ENCODE data around the gene MUS81. TPM values are rescaled to one million over a fixed set of nuclear protein-coding genes. Genes with fewer than 3 reads are reported as not detected.

MUS81 gene
- total and polyA plus RNA-seq, 9 of the 15 experiments (the other 6 are each of a cell fraction or from before 2014, with no cell fraction given) = 13.4 to 118 (median 53.7) TPM

DNA sequence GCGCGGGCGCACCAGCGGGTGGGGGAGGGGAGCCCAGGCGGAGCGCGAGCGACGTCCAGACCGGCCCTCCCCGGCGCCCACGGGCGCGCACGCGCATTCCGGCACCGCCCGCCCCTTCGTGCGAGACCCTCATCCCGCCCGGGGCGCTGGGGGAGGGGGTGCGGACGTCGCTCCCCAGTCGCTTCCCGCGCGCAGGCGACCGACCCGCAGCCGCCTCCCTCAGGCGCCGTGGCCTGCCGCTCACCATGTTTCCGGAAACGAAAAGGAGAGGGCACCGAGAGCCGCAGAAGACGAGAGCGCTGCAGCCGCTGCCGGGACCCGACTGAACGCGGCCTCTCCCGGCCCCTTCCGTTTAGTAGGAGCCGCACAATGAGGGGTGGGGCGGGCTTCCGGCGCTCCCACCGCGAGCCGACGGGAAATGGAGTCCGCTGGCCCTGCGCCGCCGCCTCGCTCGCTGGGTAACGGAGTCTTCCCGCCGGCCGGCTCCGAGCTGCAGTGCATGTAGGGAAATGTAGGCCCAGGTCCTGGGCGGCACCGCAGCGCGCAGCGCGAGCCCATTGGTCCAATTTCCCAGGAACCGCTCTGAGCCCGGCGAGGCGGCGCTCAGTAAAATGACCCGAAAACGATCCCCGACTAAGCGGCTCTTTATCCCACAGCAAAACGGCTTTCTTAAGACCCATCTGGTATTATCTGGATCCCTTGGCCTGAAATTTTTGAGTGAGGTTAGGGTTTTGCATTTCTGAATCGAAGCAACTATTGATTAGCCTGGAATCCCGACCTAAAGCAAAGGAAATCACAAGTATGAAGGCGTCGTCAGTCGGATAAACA is 2.2 kb upstream of the MUS81 start, which contains the start of gene CFL1 (continued):
- no peak for TF ChIP-seq CHD7 (IDR thresholded peaks at IDR 0.05; ENCODE audit: low read depth, low read length)
- peak; percentile 97 for TF ChIP-seq POLR2H (tag; IDR thresholded peaks at IDR 0.05; ENCODE audit: low read depth)
- TF ChIP-seq, protein P1, sequence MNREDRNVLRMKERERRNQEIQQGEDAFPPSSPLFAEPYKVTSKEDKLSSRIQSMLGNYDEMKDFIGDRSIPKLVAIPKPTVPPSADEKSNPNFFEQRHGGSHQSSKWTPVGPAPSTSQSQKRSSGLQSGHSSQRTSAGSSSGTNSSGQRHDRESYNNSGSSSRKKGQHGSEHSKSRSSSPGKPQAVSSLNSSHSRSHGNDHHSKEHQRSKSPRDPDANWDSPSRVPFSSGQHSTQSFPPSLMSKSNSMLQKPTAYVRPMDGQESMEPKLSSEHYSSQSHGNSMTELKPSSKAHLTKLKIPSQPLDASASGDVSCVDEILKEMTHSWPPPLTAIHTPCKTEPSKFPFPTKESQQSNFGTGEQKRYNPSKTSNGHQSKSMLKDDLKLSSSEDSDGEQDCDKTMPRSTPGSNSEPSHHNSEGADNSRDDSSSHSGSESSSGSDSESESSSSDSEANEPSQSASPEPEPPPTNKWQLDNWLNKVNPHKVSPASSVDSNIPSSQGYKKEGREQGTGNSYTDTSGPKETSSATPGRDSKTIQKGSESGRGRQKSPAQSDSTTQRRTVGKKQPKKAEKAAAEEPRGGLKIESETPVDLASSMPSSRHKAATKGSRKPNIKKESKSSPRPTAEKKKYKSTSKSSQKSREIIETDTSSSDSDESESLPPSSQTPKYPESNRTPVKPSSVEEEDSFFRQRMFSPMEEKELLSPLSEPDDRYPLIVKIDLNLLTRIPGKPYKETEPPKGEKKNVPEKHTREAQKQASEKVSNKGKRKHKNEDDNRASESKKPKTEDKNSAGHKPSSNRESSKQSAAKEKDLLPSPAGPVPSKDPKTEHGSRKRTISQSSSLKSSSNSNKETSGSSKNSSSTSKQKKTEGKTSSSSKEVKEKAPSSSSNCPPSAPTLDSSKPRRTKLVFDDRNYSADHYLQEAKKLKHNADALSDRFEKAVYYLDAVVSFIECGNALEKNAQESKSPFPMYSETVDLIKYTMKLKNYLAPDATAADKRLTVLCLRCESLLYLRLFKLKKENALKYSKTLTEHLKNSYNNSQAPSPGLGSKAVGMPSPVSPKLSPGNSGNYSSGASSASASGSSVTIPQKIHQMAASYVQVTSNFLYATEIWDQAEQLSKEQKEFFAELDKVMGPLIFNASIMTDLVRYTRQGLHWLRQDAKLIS (CRISPR knock-in tag; IDR thresholded peaks at IDR 0.05) = peak; percentile 97
- TF ChIP-seq PRMT5 (CRISPR knock-in tag; IDR thresholded peaks at IDR 0.05) = no peak
- no peak for TF ChIP-seq GTF2A2 (tag; IDR thresholded peaks at IDR 0.05)
- TF ChIP-seq FOXO4 (CRISPR knock-in tag; IDR thresholded peaks at IDR 0.05) = no peak
- TF ChIP-seq MLX (CRISPR knock-in tag; conservative IDR thresholded peaks at IDR 0.05) = 0 out of 4 replicates have a peak, but pooled peaks of 1 of the 2 experiments have one; percentile 66
- no peak for TF ChIP-seq GATAD2A (IDR thresholded peaks at IDR 0.05)
- TF ChIP-seq LARP7 (IDR thresholded peaks at IDR 0.05) = no peak
